GM12878 (cell line): ENCODE data around the gene OTOP3. TPM values are rescaled to one million over a fixed set of nuclear protein-coding genes. Genes with fewer than 3 reads are reported as not detected.

Experiments used
- ATAC-seq: fragments of 200-7000 bp; cut with Tn5 transposase; 3 replicates; pipeline ENCODE4 v1.9.1; 2020; ENCODE audit warnings: mild to moderate bottlenecking, moderate library complexity
- BruUV-seq: library from RNA; stranded (reverse); fragments of 400-500 nt; replicated peaks from 2 replicates; lab custom pipeline; 2021; lab: Mats Ljungman, UMichigan
- CTCF ChIA-PET: fragments of 300-600 bp; sonication (Branson Sonifier 250); formaldehyde crosslinking; extraction: SDS; loops from one replicate; lab custom pipeline; 2021; ENCODE audit warnings: inconsistent platforms; lab: Yijun Ruan, JAX
- POLR2A ChIA-PET: fragments of 350-600 bp; formaldehyde crosslinking; extraction: SDS; loops from one replicate; lab custom pipeline; 2021; ENCODE audit warnings: inconsistent platforms; lab: Charles Lee
- RAD21 ChIA-PET: fragments of 300-600 bp; sonication (Branson Sonifier 250); formaldehyde crosslinking; loops from one replicate; lab custom pipeline; 2023; ENCODE audit warnings: antibody characterized with exemption; ENCODE audit not compliant: unreplicated experiment; lab: Charles Lee
- SMC1A ChIA-PET: fragments of 300-600 bp; sonication (Branson Sonifier 250); formaldehyde crosslinking; loops from one replicate; lab custom pipeline; 2023; ENCODE audit not compliant: unreplicated experiment, uncharacterized antibody; lab: Charles Lee
- DNase-seq: peaks from one replicate; pipeline ENCODE4 v3.0.0-alpha.2; 2011; ENCODE audit warnings: low read depth, low spot score
- FAIRE-seq: peaks from 3 replicates; lab custom pipeline; 2011; peaks lifted over from hg19 to GRCh38; lab: Jason Lieb, UNC
- H2AFZ ChIP-seq: 2 replicates; pipeline ENCODE4 v1.6.0; 2011; ENCODE audit warnings: low read depth, low read length, control low read depth; ENCODE audit not compliant: control insufficient read depth
- H3K27ac ChIP-seq: 2 replicates; pipeline ENCODE4 v1.5.1; 2011; ENCODE audit warnings: control low read depth; ENCODE audit not compliant: control insufficient read depth, insufficient read depth
- H3K27me3 ChIP-seq, 2 experiments: replicated peaks in 1 of 2; 2 replicates each; pipeline versions ENCODE4 v1.6.0 to v1.6.1; 2011; ENCODE audit warnings: low read length in 1 of 2; ENCODE audit not compliant: control insufficient read depth in 2 of 2, insufficient read depth in 2 of 2
- H3K36me3 ChIP-seq, 2 experiments: 2 replicates each; pipeline ENCODE4 v1.5.1; 2011; ENCODE audit warnings: low read length in 1 of 2; ENCODE audit not compliant: control insufficient read depth in 2 of 2, insufficient read depth in 2 of 2
- H3K4me1 ChIP-seq: 2 replicates; pipeline ENCODE4 v1.6.1; 2011; ENCODE audit warnings: mild to moderate bottlenecking, low read length, moderate library complexity, mixed read lengths; ENCODE audit not compliant: control insufficient read depth, insufficient read depth
- H3K4me2 ChIP-seq: 2 replicates; pipeline ENCODE4 v1.6.0; 2011; ENCODE audit warnings: control low read depth; ENCODE audit not compliant: control insufficient read depth, insufficient read depth
- H3K4me3 ChIP-seq: fragments of 200-600 bp; sonication (generic); 2 replicates; pipeline ENCODE4 v1.5.1; 2016
- H3K79me2 ChIP-seq: 2 replicates; pipeline ENCODE4 v1.6.0; 2011; ENCODE audit warnings: low read length; ENCODE audit not compliant: control insufficient read depth, insufficient read depth
- H3K9ac ChIP-seq: 2 replicates; pipeline ENCODE4 v1.8.0; 2011; ENCODE audit warnings: low read length, control low read depth, mixed read lengths; ENCODE audit not compliant: control insufficient read depth, insufficient read depth
- H3K9me3 ChIP-seq: replicated peaks from 3 replicates; pipeline ENCODE4 v1.5.1; 2011; ENCODE audit warnings: mild to moderate bottlenecking, low read length; ENCODE audit not compliant: control insufficient read depth, insufficient read depth
- H4K20me1 ChIP-seq: 2 replicates; pipeline ENCODE4 v1.6.0; 2011; ENCODE audit not compliant: control insufficient read depth, insufficient read depth
- E2F8 ChIP-seq: fragments of 450-650 bp; IDR thresholded peaks from 2 replicates; pipeline ENCODE4 v1.6.1; 2018; ENCODE audit warnings: mild to moderate bottlenecking, low read depth, moderate library complexity; ENCODE audit not compliant: partially characterized antibody
- NR2F1 ChIP-seq: fragments of 450-650 bp; conservative IDR thresholded peaks from 2 replicates; pipeline ENCODE4 v1.6.1; 2017; ENCODE audit warnings: mild to moderate bottlenecking
- WGBS: methylation state at CpG from one replicate; pipeline ENCODE4 v1.1.6; 2016; ENCODE audit warnings: low lambda C conversion rate; ENCODE audit not compliant: insufficient replicate concordance, insufficient coverage; ENCODE audit errors: missing lambda C conversion rate; 5-methylcytosine and 5-hydroxymethylcytosine counted together
- in situ Hi-C: fragments of 300-500 bp; cut with MboI; formaldehyde crosslinking; loops from 9 replicates; pipeline ENCODE4 v1.14.3; 2018; ENCODE audit warnings: mixed read lengths
- intact Hi-C: fragments of 100-400 bp; cut with micrococcal nuclease; formaldehyde crosslinking; loops from one replicate; pipeline ENCODE4 v1.14.2; 2022; ENCODE audit not compliant: unreplicated experiment
- polyA plus RNA-seq, 11 experiments: library from polyadenylated mRNA; depleted of rRNA in 4 of 11; unstranded in 6 of 11; stranded (reverse) in 5 of 11; fragments of >200 nt; fragmentation: Nextera tagmentation in 4 of 11; fragmentation: Illumina TruSeq in 1 of 11; extraction: Ambion mirVana in 4 of 11; extraction: Trizol in 1 of 11; gene quantifications; 1 replicate in 1 of 11; 2 replicates in 10 of 11; pipeline versions ENCODE4 v1.2.1 to v1.2.3, GENCODE V29; 2011 to 2016; ENCODE audit warnings: inconsistent platforms in 2 of 11, missing spikeins in 2 of 11, low read depth in 1 of 11
- total RNA-seq, 4 experiments: library from RNA; depleted of rRNA in 3 of 4; stranded (reverse); fragments of >200 nt in 3 of 4; fragmentation: Illumina TruSeq in 1 of 4; extraction: Trizol in 1 of 4; gene quantifications; 2 replicates each; pipeline versions ENCODE4 v1.2.1 to v1.2.3, GENCODE V29; 2013 to 2021

OTOP3 gene
- total and polyA plus RNA-seq, 10 of the 15 experiments (the other 5 are each of a cell fraction or from before 2014, with no cell fraction given): 0.03 to 0.06 TPM; not detected in 8

GRCh38 chr17:74900208-74900607 is 35.5 kb upstream of the OTOP3 start:
- Histone ChIP-seq H2AFZ (no peak overlapping the region), H4K20me1 (no peaks in the 10 kb centered on the region), H3K4me3 (no peak overlapping the region), H3K9ac (no peak overlapping the region), H3K79me2 (no peaks in the 10 kb centered on the region), H3K4me1 (no peaks in the 10 kb centered on the region), H3K9me3 (no peaks in the 10 kb centered on the region), H3K27me3 (peaks cover 4 to 8% of the 10 kb centered on the region in 2 experiments; a peak in 2 of 4 replicates), H3K4me2 (no peak overlapping the region), H3K36me3 (no peaks in the 10 kb centered on the region), H3K27ac (no peak overlapping the region)
- intact Hi-C loops: no loop called here
- ATAC-seq (no peak), FAIRE-seq (no peak), DNase-seq (no peak)
- ChIA-PET RAD21 (no interaction called here), POLR2A (interaction anchor here (0.6 kb wide), 1 partner anchor 86 kb away, joined by 3 read pairs; no protein-coding TSS in a partner anchor), CTCF (no interaction called here), SMC1A (no interaction called here)
- BruUV-seq: no TSS peak
- no peak for TF ChIP-seq E2F8
- 26% methylated on average over 8 of the region's 8 CpGs for WGBS
- in situ Hi-C loops: no loop called here

GRCh38 chr17:74901353-74902135 is 34.2 kb upstream of the OTOP3 start:
- no peaks in the 10 kb centered on the region for H3K9me3 ChIP-seq
- 32% methylated on average over 14 of the region's 14 CpGs for WGBS
- TF ChIP-seq NR2F1: no peak
- TF ChIP-seq, all 136 proteins: peak for 0
- in situ Hi-C loops: no loop called here
- H3K4me3 ChIP-seq: no peak overlapping the region
- no peaks in the 10 kb centered on the region for H3K79me2 ChIP-seq
- ATAC-seq (no peak), FAIRE-seq (no peak), DNase-seq (no peak)
- intact Hi-C loops: no loop called here
- no peak overlapping the region for H3K9ac ChIP-seq
- ChIA-PET SMC1A (no interaction called here), RAD21 (no interaction called here), POLR2A (no interaction called here), CTCF (no interaction called here)
- no peaks in the 10 kb centered on the region for H3K4me1 ChIP-seq
- BruUV-seq: no TSS peak
- no peaks in the 10 kb centered on the region for H4K20me1 ChIP-seq
- H3K27me3 ChIP-seq: peaks cover 1 to 3% of the 10 kb centered on the region in 2 experiments; a peak in 2 of 4 replicates
- no peak overlapping the region for H2AFZ ChIP-seq
- no peak overlapping the region for H3K4me2 ChIP-seq
- no peak overlapping the region for H3K27ac ChIP-seq
- H3K36me3 ChIP-seq: no peaks in the 10 kb centered on the region
